ENCODE results near the gene RBM44. TPM values are rescaled to one million over a fixed set of nuclear protein-coding genes. Genes with fewer than 3 reads are reported as not detected.

The RBM44 gene
- total RNA-seq, 4 donors from 2014 or later, result under 0.01 to 3.6 (median 1.8) TPM

DNA sequence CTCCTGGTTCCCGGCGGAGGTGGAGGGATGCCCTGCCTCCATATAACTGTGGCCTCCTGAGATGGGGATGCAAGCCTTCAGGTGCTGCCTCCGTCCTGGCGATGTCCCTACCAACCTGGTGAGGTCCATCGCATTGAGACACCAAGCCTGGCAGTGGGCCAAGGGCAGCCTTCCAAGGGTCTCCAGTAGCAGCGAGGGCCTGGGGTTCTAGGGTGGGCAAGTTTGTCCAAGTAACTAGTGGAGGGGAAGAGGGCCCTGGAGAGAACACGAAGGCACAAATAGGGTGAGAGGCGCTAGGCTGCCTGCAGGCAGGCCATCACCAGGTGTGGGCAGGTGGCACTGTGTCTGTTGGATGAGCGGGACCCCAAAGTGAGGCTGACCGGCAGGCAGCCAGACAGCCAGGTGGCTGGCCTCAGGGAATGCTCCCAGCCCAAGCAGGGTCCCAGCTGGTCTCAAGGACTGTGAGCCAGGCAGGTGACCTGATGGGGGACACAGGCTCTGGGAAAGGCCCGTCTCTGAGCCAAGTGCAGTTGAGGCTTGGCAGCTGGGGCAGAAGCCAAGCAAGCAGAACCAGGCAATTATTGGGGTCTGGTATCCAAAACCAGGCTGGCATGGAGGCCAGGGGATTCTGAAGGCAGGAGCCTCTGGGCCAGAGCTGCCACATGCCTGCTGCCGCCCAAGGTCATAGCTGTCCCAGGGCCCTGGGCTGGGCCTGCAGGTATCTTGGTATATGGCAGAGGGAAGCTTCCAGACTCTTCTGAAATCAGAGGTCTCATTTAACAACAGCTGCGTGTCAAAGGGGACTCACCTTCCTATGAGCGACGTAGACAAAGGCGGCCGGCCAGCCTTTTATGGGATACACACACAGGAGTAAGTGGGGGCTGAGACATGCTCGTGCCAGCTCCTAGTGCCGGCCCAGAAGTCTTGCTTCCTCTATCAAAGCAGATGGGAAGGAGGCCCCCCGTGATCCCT, 84.2 kb downstream of the RBM44 start:
- Histone ChIP-seq H3K27ac (peak overlapping the region; percentile 98 to 100), H3K36me3 (no peaks in the 10 kb centered on the region), H3K4me1 (peaks cover 27 to 52% of the 10 kb centered on the region in 2 donors), H3K9me3 (no peaks in the 10 kb centered on the region), H3K27me3 (no peaks in the 10 kb centered on the region), H3K4me3 (no peak overlapping the region)
- intact Hi-C loops (cut with DNase I; ENCODE audit: low total_unique reads), result no loop called here
- DNase-seq, result peak; percentile 57 to 83
- TF ChIP-seq, protein P1, sequence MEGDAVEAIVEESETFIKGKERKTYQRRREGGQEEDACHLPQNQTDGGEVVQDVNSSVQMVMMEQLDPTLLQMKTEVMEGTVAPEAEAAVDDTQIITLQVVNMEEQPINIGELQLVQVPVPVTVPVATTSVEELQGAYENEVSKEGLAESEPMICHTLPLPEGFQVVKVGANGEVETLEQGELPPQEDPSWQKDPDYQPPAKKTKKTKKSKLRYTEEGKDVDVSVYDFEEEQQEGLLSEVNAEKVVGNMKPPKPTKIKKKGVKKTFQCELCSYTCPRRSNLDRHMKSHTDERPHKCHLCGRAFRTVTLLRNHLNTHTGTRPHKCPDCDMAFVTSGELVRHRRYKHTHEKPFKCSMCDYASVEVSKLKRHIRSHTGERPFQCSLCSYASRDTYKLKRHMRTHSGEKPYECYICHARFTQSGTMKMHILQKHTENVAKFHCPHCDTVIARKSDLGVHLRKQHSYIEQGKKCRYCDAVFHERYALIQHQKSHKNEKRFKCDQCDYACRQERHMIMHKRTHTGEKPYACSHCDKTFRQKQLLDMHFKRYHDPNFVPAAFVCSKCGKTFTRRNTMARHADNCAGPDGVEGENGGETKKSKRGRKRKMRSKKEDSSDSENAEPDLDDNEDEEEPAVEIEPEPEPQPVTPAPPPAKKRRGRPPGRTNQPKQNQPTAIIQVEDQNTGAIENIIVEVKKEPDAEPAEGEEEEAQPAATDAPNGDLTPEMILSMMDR (IDR thresholded peaks at IDR 0.05), result no peak
- no peak for TF ChIP-seq POLR2A (IDR thresholded peaks at IDR 0.05)

DNA sequence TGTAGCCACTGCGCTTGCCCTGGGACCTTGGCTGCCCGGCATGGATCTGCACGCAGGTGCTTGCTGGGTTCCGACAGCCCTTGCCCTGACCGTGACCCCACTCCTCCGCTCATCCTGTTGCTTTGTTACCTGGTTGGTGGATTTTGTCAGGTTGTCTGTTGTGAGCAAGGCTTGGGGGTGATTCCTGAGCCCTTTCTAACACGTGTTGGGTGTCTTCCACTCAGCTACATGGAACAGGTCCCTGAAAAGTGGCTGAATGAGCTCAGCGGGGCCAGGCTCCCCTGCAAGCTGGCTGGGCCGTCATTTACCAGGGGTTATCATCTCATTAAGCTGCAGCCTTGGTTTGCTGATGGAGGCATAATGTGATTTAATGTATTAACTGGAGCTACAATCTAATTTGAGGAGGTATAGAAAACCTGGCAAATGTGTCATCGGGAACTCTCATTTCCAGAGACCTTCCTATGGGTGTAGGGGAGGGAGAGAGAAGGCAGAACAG, 85.4 kb downstream of the RBM44 start:
- TF ChIP-seq, protein P1 (IDR thresholded peaks at IDR 0.05), result no peak
- TF ChIP-seq POLR2A (IDR thresholded peaks at IDR 0.05), result no peak
- Histone ChIP-seq H3K36me3 (no peaks in the 10 kb centered on the region), H3K4me1 (peaks cover 36 to 46% of the 10 kb centered on the region in 2 donors), H3K27ac (peak overlapping the region; percentile 98 to 100), H3K27me3 (no peaks in the 10 kb centered on the region), H3K9me3 (no peaks in the 10 kb centered on the region), H3K4me3 (no peak overlapping the region)
- peak in 1 of 2 donors; percentile 29 for DNase-seq
- intact Hi-C loops (cut with DNase I; ENCODE audit: low total_unique reads), result no loop called here

DNA sequence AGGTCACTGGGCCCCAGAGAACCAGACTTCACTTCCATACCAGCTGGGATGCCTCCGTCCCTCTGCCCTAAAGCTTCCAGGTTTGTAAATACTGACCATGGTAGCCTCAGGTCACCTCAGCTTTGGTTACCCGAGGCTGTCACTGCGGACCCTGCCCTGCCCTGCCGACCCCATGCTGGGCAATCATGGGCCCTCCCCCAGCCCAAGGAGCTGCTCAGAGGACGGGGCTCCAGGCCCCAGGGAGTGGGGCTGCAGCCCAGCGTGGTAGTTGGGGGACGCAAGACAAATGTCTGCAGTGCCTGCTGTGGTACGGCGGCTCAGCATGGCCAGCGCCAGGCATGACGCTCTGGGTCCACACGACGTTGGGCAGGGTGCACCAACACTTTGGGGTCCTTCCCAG, 86.1 kb downstream of the RBM44 start:
- H3K27me3 ChIP-seq, result no peaks in the 10 kb centered on the region
- intact Hi-C loops (cut with DNase I; ENCODE audit: low total_unique reads), result no loop called here
- H3K36me3 ChIP-seq, result no peaks in the 10 kb centered on the region
- H3K4me3 ChIP-seq, result no peak overlapping the region
- DNase-seq, result peak in 1 of 2 donors; percentile 31
- no peak for TF ChIP-seq POLR2A (IDR thresholded peaks at IDR 0.05)
- TF ChIP-seq, protein P1 (IDR thresholded peaks at IDR 0.05), result no peak
- no peaks in the 10 kb centered on the region for H3K9me3 ChIP-seq
- H3K4me1 ChIP-seq, result peaks cover 41 to 46% of the 10 kb centered on the region in 2 donors
- H3K27ac ChIP-seq, result peak overlapping the region; percentile 98 to 100

DNA sequence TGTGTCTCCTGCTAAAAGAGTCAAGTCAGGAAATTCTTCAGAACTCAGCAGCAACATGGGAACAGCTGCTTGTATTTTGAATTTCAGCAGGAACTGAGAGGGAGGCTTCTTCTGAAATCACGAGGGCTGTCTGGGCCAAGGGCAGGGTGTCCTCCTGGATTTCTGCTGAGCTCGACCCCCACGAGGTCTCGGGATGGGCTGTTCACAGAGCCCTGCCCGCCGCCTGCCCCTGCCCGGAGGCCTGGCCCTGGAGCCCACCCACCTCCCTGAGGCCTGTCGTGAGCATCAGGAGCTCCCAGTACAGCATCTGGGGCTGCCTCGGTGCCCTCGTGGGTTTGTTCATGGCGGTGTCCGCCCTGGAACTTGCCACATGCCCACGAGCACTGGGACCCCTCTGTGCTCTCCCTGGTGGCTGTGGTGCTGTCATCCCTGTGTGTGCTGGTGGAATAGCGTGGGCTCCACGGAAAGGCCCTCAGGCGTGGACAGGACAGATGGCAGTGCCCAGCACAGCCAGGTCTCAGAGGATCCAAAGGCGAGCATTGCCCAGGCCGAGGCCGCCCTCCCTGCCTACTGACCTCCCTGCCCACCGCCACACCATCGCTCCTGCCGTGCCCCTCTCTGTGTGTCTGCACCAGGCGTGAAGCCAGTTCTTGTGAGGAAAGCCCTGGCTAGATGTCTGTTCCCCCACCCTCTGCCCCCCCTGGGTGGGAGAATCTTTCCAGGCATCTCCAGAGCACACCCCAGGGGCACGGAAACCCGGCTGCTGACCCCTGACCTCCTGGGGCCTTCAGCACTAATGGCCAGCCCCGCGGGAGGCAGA, 86.7 kb downstream of the RBM44 start:
- peak; percentile 66 to 76 for DNase-seq
- H3K4me1 ChIP-seq, result peaks cover 41 to 46% of the 10 kb centered on the region in 2 donors
- H3K36me3 ChIP-seq, result no peaks in the 10 kb centered on the region
- no peaks in the 10 kb centered on the region for H3K27me3 ChIP-seq
- H3K4me3 ChIP-seq, result no peak overlapping the region
- H3K27ac ChIP-seq, result peak overlapping the region; percentile 98 to 100
- no peaks in the 10 kb centered on the region for H3K9me3 ChIP-seq
- TF ChIP-seq, protein P1 (IDR thresholded peaks at IDR 0.05), result no peak
- no peak for TF ChIP-seq POLR2A (IDR thresholded peaks at IDR 0.05)
- intact Hi-C loops (cut with DNase I; ENCODE audit: low total_unique reads), result no loop called here

Data from uterus (tissue), 4 donors.